Middle frontal gyrus (tissue), 1 donor: ENCODE data around the gene PSMF1.

ENCODE experiments used
- DNase-seq: peaks from one replicate; pipeline ENCODE4 v3.0.0-alpha.2; 2015; ENCODE audit warnings: low spot score; ENCODE audit errors: extremely low spot score

Gene PSMF1

GRCh38 chr20:1118336-1119127, at the start of gene PSMF1:
Gene PSMF1, plus strand, starts transcription at chr20:1118602. Its CDS starts 172 bp downstream, at chr20:1118774.
- peak; percentile 87 for DNase-seq

GRCh38 chr20:1072258-1072657, 46.1 kb upstream of the PSMF1 start:
- DNase-seq: no peak

- no peak for DNase-seq
Observed at GRCh38 chr20:1075616-1076015, 42.8 kb upstream of the PSMF1 start.

- DNase-seq: no peak
Observed at GRCh38 chr20:1081891-1082290, 36.5 kb upstream of the PSMF1 start.

GRCh38 chr20:1083431-1084080, 34.8 kb upstream of the PSMF1 start:
- DNase-seq: no peak

GRCh38 chr20:1085492-1086276, 32.7 kb upstream of the PSMF1 start:
- DNase-seq: no peak

GRCh38 chr20:1086277-1087213, 31.9 kb upstream of the PSMF1 start:
- DNase-seq: no peak

GRCh38 chr20:1087311-1087905, 31.0 kb upstream of the PSMF1 start:
- DNase-seq: no peak

- DNase-seq: no peak
Observed at GRCh38 chr20:1094751-1095150, 23.7 kb upstream of the PSMF1 start.

- DNase-seq: no peak
Observed at GRCh38 chr20:1101533-1101932, 16.9 kb upstream of the PSMF1 start.

- no peak for DNase-seq
Observed at GRCh38 chr20:1102016-1102415, 16.4 kb upstream of the PSMF1 start.

- no peak for DNase-seq
Observed at GRCh38 chr20:1103751-1104150, 14.7 kb upstream of the PSMF1 start.

- no peak for DNase-seq
Observed at GRCh38 chr20:1105599-1106194, 12.7 kb upstream of the PSMF1 start.

- no peak for DNase-seq
Observed at GRCh38 chr20:1107176-1107575, 11.2 kb upstream of the PSMF1 start.

- no peak for DNase-seq
Observed at GRCh38 chr20:1108437-1108920, 9.9 kb upstream of the PSMF1 start.

- no peak for DNase-seq
Observed at GRCh38 chr20:1112908-1113307, 5.5 kb upstream of the PSMF1 start.

- no peak for DNase-seq
Observed at GRCh38 chr20:1118004-1118335, 432 bp upstream of the PSMF1 start.

GRCh38 chr20:1119128-1119505, 715 bp downstream of the PSMF1 start:
- DNase-seq: no peak

- DNase-seq: no peak
Observed at GRCh38 chr20:1119524-1119923, 1.1 kb downstream of the PSMF1 start.

GRCh38 chr20:1121429-1121828, 3.0 kb downstream of the PSMF1 start:
- DNase-seq: no peak
